Pancreas (tissue), 10 donors: Measurements from ENCODE around the gene TREH. TPM values are rescaled to one million over a fixed set of nuclear protein-coding genes. Genes with fewer than 3 reads are reported as not detected.
A peak's percentile ranks its signal among the peaks of the same experiment; 100 is the strongest.

Experiments used
- ATAC-seq, 4 donors: fragments of 200-7000 bp; cut with Tn5 transposase; one replicate each; pipeline versions ENCODE4 v1.8.0 to v1.9.1; 2020; ENCODE audit warnings: mild to moderate bottlenecking in 4 of 4, moderate library complexity in 4 of 4
- DNase-seq, 6 donors: peaks; one replicate each; pipeline ENCODE4 v3.0.0-alpha.2; 2020
- FAIRE-seq: peaks from 2 replicates; lab custom pipeline; 2012; peaks lifted over from hg19 to GRCh38; lab: Jason Lieb, UNC
- H3K27ac ChIP-seq, 4 donors: fragments of 200-600 bp; sonication (generic); 1 replicate in 3 of 4; 2 replicates in 1 of 4; pipeline versions ENCODE4 v1.5.0 to v1.8.0; 2020
- H3K27me3 ChIP-seq, 4 donors: fragments of 200-600 bp; one replicate each; pipeline ENCODE4 v1.8.0; 2021
- H3K36me3 ChIP-seq, 3 donors: fragments of 200-600 bp; sonication (generic) in 1 of 3; one replicate each; pipeline versions ENCODE4 v1.5.0 to v1.8.0; 2020 to 2021
- H3K4me1 ChIP-seq, 3 donors: fragments of 200-600 bp; one replicate each; pipeline ENCODE4 v1.8.0; 2021
- H3K4me3 ChIP-seq, 4 donors: fragments of 200-600 bp; sonication (generic) in 2 of 4; one replicate each; pipeline versions ENCODE4 v1.5.0 to v1.8.0; 2020 to 2021
- H3K9me3 ChIP-seq, 4 donors: fragments of 200-600 bp; one replicate each; pipeline ENCODE4 v1.8.0; 2021
- CTCF ChIP-seq, 4 donors: fragments of 200-600 bp; sonication (generic) in 3 of 4; IDR thresholded peaks; one replicate each; pipeline versions ENCODE4 v1.5.0 to v1.8.0; 2021; ENCODE audit warnings: antibody characterized with exemption in 4 of 4
- WGBS, 2 donors: extraction: QIAGEN DNeasy Blood & Tissue Kit; methylation state at CpG; one replicate each; pipeline ENCODE4 v1.1.7; 2013; 5-methylcytosine and 5-hydroxymethylcytosine counted together
- intact Hi-C, 3 donors: fragments of 100-400 bp; cut with DNase I; formaldehyde crosslinking; loops; one replicate each; pipeline versions ENCODE4 v1.11.1 to v1.14.2; 2022
- polyA plus RNA-seq, 2 donors: library from polyadenylated mRNA; stranded (reverse); fragments of 200-250 nt; gene quantifications; one replicate each; pipeline ENCODE4 v1.2.3, GENCODE V29; 2013
- total RNA-seq, 6 donors: library from RNA; stranded (reverse); fragmentation: NEBNext Ultra II Directional in 4 of 6; extraction: Animal tissue kit (Norgen Biotek cat#: 25700) in 4 of 6; gene quantifications; one replicate each; pipeline versions ENCODE4 v1.2.1 to v1.2.4, GENCODE V29; 2021 to 2023
- donor health status: healthy with polysubstance abuse.
- donor health status: DM: no; HTN: no; CAD: no; lungs with moderate emphysema.
- donor health status: DM: no; HTN: no; CAD: no.
- donor health status: control.
- donor health status: control.
- donor health status: Bipolar disorder and iron deficiency.
- donor health status: DM: yes; HTN: yes; CAD: no.
- donor health status: DM: no; HTN: no; CAD: no.
- donor health status: DM: no; HTN: no; CAD: no.
- donor health status: DM: yes; HTN: yes; CAD: no.

TREH gene
- total and polyA plus RNA-seq, 8 donors = 0.14 to 4.7 (median 1.0) TPM

GRCh38 chr11:118663381-118663780 lies 16.1 kb downstream of the TREH start:
- WGBS, 2 donors = 84% methylated on average over 4 of the region's 4 CpGs
- no peak for TF ChIP-seq CTCF (IDR thresholded peaks at IDR 0.05)
- no peaks in the 10 kb centered on the region for H3K27me3 ChIP-seq
- FAIRE-seq (no peak), ATAC-seq (no peak), DNase-seq (no peak)
- peaks cover 0 to 3% (median 3%) of the 10 kb centered on the region in 3 donors for H3K4me1 ChIP-seq
- no peak overlapping the region for H3K27ac ChIP-seq
- intact Hi-C loops = no loop called here
- H3K9me3 ChIP-seq = no peaks in the 10 kb centered on the region
- no peak overlapping the region for H3K4me3 ChIP-seq
- H3K36me3 ChIP-seq = no peaks in the 10 kb centered on the region

- no peak overlapping the region for H3K4me3 ChIP-seq
- ATAC-seq = no peak
- no peak for FAIRE-seq
- H3K4me1 ChIP-seq = peaks cover 0 to 3% (median 3%) of the 10 kb centered on the region in 3 donors
- peak in 1 of 6 donors; percentile 50 for DNase-seq
- no peaks in the 10 kb centered on the region for H3K9me3 ChIP-seq
- H3K36me3 ChIP-seq = no peaks in the 10 kb centered on the region
- no peak for TF ChIP-seq CTCF (IDR thresholded peaks at IDR 0.05)
- no peak overlapping the region for H3K27ac ChIP-seq
- H3K27me3 ChIP-seq = no peaks in the 10 kb centered on the region
- intact Hi-C loops = no loop called here
- WGBS, 2 donors = 70 to 79% methylated on average over 8 of the region's 8 CpGs
Measured at GRCh38 chr11:118662401-118663271, 16.8 kb downstream of the TREH start.

- no peak for TF ChIP-seq CTCF (IDR thresholded peaks at IDR 0.05)
- intact Hi-C loops = no loop called here
- WGBS, 2 donors = 83 to 95% methylated on average over 15 to 19 of the region's 19 CpGs
- peaks cover 0 to 4% (median 0%) of the 10 kb centered on the region in 3 donors for H3K36me3 ChIP-seq
- no peak for ATAC-seq
- H3K9me3 ChIP-seq = no peaks in the 10 kb centered on the region
- DNase-seq = peak in 1 of 6 donors; percentile 68
- FAIRE-seq = no peak
- peaks cover 0 to 3% (median 3%) of the 10 kb centered on the region in 3 donors for H3K4me1 ChIP-seq
- no peaks in the 10 kb centered on the region for H3K27me3 ChIP-seq
- no peak overlapping the region for H3K4me3 ChIP-seq
- H3K27ac ChIP-seq = no peak overlapping the region
Measured at GRCh38 chr11:118661425-118662301, 17.8 kb downstream of the TREH start.

- intact Hi-C loops = no loop called here
- Histone ChIP-seq H3K27me3 (no peaks in the 10 kb centered on the region), H3K4me3 (no peak overlapping the region), H3K9me3 (no peaks in the 10 kb centered on the region), H3K4me1 (peaks cover 0 to 3% (median 3%) of the 10 kb centered on the region in 3 donors), H3K36me3 (peaks cover 0 to 4% (median 0%) of the 10 kb centered on the region in 3 donors), H3K27ac (no peak overlapping the region)
- no peak for TF ChIP-seq CTCF (IDR thresholded peaks at IDR 0.05)
- ATAC-seq = no peak
- FAIRE-seq = no peak
- WGBS, 2 donors = 75 to 86% methylated on average over 7 of the region's 7 CpGs
- DNase-seq = peak in 1 of 6 donors; percentile 54
Measured at GRCh38 chr11:118660681-118661424, 18.6 kb downstream of the TREH start.
